ENCODE results near the gene MCF2L2. TPM values are rescaled to one million over a fixed set of nuclear protein-coding genes. Genes with fewer than 3 reads are reported as not detected.

MCF2L2 gene
- total RNA-seq, 4 donors from 2014 or later, result 0.16 to 0.66 (median 0.26) TPM

DNA sequence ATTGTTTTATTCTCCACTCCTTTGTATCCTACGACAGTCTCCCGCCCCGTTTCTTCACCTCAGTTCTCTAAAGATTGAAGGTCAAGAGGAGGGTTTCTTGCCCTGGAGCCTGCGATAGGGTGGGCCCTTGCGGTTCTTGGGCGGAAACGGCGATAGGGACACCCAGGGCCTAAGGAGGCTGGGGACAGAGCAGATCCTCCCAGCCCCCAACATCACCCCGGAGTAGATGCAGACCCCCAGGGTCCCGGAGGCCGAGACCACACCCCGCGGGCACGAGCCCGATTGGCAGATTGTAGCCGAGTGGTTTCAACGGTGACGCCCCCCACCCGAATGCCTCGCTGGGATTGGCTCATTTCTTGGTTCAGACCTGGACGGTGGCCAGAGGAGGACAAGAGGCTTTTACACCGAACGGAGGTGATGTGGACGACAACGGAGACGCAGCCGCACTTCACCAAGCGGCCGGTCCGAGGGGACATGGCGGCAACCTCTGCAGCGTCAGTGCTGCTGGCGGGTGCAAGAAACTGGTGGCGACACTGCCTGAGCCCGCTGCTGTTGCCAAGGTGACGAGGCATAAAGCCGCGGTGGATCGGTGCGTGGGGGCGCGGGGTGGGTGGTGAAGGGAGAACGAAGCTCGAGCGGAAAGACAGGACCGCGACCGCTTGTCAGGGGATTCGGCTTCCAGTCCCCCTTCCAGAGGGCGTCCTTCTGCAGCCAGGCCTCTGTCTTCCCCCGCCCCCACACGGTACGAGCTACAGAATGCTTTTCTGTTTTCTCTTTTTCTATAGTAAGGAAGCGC lies 19.0 kb upstream of the MCF2L2 start:
- TF ChIP-seq, protein P1, sequence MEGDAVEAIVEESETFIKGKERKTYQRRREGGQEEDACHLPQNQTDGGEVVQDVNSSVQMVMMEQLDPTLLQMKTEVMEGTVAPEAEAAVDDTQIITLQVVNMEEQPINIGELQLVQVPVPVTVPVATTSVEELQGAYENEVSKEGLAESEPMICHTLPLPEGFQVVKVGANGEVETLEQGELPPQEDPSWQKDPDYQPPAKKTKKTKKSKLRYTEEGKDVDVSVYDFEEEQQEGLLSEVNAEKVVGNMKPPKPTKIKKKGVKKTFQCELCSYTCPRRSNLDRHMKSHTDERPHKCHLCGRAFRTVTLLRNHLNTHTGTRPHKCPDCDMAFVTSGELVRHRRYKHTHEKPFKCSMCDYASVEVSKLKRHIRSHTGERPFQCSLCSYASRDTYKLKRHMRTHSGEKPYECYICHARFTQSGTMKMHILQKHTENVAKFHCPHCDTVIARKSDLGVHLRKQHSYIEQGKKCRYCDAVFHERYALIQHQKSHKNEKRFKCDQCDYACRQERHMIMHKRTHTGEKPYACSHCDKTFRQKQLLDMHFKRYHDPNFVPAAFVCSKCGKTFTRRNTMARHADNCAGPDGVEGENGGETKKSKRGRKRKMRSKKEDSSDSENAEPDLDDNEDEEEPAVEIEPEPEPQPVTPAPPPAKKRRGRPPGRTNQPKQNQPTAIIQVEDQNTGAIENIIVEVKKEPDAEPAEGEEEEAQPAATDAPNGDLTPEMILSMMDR (IDR thresholded peaks at IDR 0.05; ENCODE audit: low read depth), result no peak

DNA sequence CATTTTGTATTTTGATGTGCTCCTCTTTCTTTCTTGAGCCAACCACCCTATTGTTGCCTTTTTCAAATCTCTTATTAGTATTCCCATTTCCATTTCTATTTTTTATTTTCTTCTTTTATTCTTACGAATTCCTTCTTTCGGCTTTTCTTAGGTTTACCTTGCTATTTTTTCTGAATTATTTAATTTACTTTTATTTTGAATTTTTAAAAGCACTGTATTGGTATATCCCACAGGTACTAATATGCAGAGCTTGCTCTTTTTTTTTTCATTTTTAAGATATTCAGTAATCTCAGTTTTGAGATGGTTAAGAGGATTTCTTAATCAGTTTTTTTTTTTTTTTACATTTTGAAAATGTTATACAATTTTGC lies 18.4 kb upstream of the MCF2L2 start:
- TF ChIP-seq, protein P1 (IDR thresholded peaks at IDR 0.05; ENCODE audit: low read depth), result no peak

DNA sequence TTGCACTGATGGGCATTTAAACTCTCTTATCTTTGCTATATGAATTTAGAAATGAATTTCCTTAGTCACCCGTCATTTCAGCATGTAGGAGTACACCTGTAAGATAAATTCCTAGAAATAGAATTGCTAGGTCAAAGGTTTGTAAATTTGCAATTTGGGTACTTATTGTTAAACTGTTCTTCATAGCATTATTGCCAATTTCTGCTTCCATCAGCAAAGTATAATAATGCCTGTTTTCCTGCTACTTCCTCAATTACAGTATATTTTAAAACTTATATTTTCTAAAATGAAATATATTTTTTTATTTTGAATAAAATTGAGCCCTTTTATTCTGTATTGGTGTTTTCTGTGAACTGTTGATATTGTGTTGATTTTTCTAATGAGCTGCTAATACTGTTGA lies 16.3 kb upstream of the MCF2L2 start:
- TF ChIP-seq, protein P1 (IDR thresholded peaks at IDR 0.05; ENCODE audit: low read depth), result no peak

DNA sequence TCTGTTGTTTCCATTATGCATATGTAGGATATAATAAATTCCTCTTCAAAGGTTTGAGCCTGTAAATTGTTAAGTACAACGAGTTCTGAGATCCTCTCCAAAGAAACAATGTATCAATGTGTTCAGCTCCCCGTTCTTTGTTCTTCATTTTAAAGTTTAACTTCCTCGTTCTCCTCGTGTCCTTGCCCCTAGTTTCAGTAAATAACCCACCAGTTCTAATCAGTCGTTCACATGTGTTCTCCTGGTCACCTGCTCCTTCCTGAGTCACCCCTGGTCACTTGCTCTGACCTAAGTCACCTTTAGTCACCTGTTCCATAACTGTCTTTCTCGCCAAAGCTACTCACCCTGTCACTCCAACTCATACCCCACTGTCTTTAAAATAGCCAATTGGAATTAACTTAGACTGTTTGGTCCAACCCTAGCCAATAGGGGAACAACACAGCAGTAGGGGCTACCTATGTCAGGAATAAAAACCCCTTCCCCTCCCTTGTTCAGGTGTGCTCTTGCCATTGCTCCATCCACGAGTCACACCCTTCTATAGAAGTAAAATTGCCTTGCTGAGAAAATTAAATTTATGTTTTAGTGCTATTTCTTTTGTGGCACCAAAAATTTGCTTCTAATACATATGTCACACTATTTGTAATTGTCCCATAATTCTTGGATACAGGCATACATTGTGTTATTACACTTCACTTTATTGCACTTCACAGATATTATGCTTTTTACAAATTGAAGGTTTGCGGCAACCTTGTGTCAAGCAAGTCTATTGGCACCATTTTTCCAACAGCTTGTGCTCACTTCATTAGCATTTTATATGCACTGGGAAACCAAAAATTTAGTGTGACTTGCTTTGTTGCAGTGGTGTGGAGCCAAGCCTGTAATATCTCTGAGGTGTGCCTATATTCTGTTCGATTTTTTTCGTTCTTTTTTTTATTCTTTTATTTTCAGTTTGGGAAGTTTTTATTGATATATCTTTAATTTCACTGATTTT lies 15.3 kb upstream of the MCF2L2 start:
- TF ChIP-seq, protein P1 (IDR thresholded peaks at IDR 0.05; ENCODE audit: low read depth), result no peak

DNA sequence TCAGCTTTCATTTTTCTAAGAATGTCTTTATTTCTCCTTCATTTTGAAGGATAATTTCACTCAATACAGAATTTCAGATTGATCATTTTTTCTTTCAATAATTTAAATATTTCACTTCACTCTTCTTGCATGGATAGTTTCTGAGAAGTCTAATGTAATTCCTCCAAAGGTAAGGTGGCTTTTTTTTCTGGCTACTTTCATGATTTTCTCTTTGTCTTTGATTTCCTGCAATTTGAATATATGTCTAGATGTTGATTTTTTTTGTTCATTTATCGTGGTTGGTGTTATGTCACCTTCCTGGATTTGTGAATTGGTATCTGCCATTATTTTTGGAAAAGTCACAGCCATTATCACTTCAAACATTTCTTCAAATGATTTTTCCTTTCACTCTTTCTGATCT lies 14.6 kb upstream of the MCF2L2 start:
- TF ChIP-seq, protein P1 (IDR thresholded peaks at IDR 0.05; ENCODE audit: low read depth), result no peak

DNA sequence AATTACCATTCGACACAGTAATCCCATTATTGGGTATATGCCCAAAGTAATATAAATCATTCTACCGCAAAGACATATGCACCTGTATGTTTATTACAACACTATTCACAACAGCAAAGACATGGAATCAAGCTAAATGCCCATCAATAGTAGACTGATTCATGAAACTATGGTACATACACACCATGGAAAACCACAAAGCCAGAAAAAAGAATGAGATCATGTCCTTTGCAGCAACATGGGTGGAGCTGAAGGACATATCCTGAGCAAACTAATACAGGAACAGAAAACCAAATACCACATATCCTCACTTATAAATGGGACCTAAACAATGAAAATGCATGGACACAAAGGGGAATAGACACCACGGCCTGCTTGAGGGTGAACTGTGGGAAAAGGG lies 11.1 kb upstream of the MCF2L2 start:
- TF ChIP-seq, protein P1 (IDR thresholded peaks at IDR 0.05; ENCODE audit: low read depth), result no peak

DNA sequence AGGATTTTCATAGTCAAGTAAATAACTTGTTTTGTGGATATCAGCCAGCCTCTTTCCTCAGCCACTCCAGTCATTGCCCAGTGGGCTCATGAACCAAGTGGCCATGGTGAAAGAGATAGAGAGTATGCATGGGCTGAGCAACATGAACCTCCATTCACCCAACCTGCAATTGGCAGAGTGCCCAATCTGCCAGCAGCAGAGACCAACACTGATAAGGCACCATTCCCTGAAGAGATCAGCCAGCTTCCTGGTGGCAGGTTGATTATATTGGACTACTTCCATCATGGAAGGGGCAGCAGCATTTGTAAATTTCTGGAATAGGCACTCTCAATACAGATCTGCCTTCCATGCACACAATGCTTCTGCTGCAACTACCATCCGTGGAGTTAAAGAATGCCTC lies 10.3 kb upstream of the MCF2L2 start:
- TF ChIP-seq, protein P1 (IDR thresholded peaks at IDR 0.05; ENCODE audit: low read depth), result no peak
